Central memory CD8-positive, alpha-beta T cell (primary cell): ENCODE results near the gene MNX1.

Source experiments
- ATAC-seq: fragments of 150-1000 bp; cut with Tn5 transposase; replicated peaks from 2 replicates; pipeline ENCODE4 v1.10.0; 2022; ENCODE audit warnings: mild to moderate bottlenecking, moderate FRiP score, moderate number of reproducible peaks; ENCODE audit not compliant: poor library complexity, severe bottlenecking; ENCODE audit errors: extremely low read depth
- DNase-seq, 2 donors: peaks; one replicate each; pipeline ENCODE4 v3.0.0; 2021; ENCODE audit warnings: low spot score in 2 of 2
- H3K27ac Mint-ChIP-seq: one replicate; pipeline ENCODE4 v1.8.0; 2022; ENCODE audit warnings: low read depth, mild to moderate bottlenecking, moderate library complexity, mixed read lengths
- H3K27me3 Mint-ChIP-seq: one replicate; pipeline ENCODE4 v1.8.0; 2022; ENCODE audit warnings: mixed read lengths
- H3K36me3 Mint-ChIP-seq: one replicate; pipeline ENCODE4 v1.8.0; 2022; ENCODE audit warnings: mild to moderate bottlenecking, moderate library complexity, mixed read lengths; ENCODE audit not compliant: insufficient read depth
- H3K4me1 Mint-ChIP-seq: one replicate; pipeline ENCODE4 v1.8.0; 2022; ENCODE audit warnings: mixed read lengths
- H3K4me3 Mint-ChIP-seq: one replicate; pipeline ENCODE4 v1.8.0; 2022; ENCODE audit warnings: mild to moderate bottlenecking, moderate library complexity, mixed read lengths
- H3K9me3 Mint-ChIP-seq: one replicate; pipeline ENCODE4 v1.8.0; 2022; ENCODE audit warnings: mixed read lengths

MNX1 gene

GRCh38 chr7:157010588-157011332 is at the start of gene MNX1:
TSS of gene MNX1 (minus strand) at chr7:157010663. CDS start at chr7:157010350, 313 bp downstream.
- Mint-ChIP-seq H3K9me3 (no peaks in the 10 kb centered on the region), H3K27me3 (peaks cover 84% of the 10 kb centered on the region), H3K4me3 (peak within 1 kb of the TSS; percentile 64), H3K4me1 (peaks cover 14% of the 10 kb centered on the region), H3K36me3 (peaks cover 3% of the 10 kb centered on the region), H3K27ac (no peak within 1 kb of the TSS)
- peak; percentile 52 for ATAC-seq
- DNase-seq = no peak

DNA sequence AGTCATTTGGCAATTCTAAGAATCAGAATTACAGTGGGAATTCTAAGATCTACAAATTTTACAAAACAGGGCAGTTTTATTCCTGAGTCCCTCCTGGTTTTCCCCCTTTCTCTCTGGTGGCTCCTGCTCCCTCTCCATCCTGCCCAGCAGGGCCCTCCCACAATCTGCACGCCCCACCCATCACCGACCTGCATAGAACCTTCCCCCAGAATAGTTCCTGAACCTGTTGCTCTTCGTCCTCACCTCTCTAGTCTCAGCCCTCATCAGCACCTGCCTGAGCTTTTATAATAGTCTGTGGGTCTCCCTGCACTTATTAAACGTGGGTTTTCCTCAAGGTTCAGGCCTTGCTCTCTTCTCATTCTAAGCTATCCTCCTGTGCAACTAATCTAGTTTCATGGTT is 49.1 kb upstream of the MNX1 start:
- no peak for DNase-seq
- ATAC-seq = no peak
- no peaks in the 10 kb centered on the region for H3K36me3 Mint-ChIP-seq
- no peak overlapping the region for H3K4me3 Mint-ChIP-seq
- peaks cover 71% of the 10 kb centered on the region for H3K27me3 Mint-ChIP-seq
- H3K4me1 Mint-ChIP-seq = no peaks in the 10 kb centered on the region
- peaks cover 9% of the 10 kb centered on the region for H3K9me3 Mint-ChIP-seq
- no peak overlapping the region for H3K27ac Mint-ChIP-seq

GRCh38 chr7:157058701-157059100 is 48.2 kb upstream of the MNX1 start:
- H3K4me3 Mint-ChIP-seq = no peak overlapping the region
- H3K36me3 Mint-ChIP-seq = no peaks in the 10 kb centered on the region
- no peak overlapping the region for H3K27ac Mint-ChIP-seq
- DNase-seq (no peak), ATAC-seq (no peak)
- H3K9me3 Mint-ChIP-seq = peaks cover 5% of the 10 kb centered on the region
- H3K4me1 Mint-ChIP-seq = no peaks in the 10 kb centered on the region
- peaks cover 74% of the 10 kb centered on the region for H3K27me3 Mint-ChIP-seq

DNA sequence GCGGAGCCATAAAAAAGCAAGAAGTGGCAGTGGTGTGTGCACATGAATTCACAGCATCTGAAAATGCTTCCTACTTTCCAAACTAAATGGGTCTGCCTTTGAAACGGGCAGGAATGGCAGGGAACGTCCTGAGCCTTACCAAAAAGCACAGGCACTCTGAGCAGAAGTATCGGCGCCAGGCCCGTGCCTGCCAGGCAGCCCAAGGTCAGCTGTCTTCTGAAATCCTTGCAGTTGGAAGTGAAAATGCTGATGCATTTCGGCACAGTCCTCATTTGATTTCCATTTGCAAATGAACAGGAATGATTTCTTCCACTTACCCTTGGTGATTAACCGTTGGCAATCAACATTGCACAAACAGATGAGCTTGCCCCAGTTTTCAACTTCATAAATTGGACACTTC is 47.6 kb upstream of the MNX1 start:
- no peaks in the 10 kb centered on the region for H3K36me3 Mint-ChIP-seq
- peaks cover 74% of the 10 kb centered on the region for H3K27me3 Mint-ChIP-seq
- no peak overlapping the region for H3K4me3 Mint-ChIP-seq
- no peak overlapping the region for H3K27ac Mint-ChIP-seq
- H3K4me1 Mint-ChIP-seq = no peaks in the 10 kb centered on the region
- DNase-seq (no peak), ATAC-seq (no peak)
- peaks cover 4% of the 10 kb centered on the region for H3K9me3 Mint-ChIP-seq

- Mint-ChIP-seq H3K36me3 (no peaks in the 10 kb centered on the region), H3K9me3 (no peaks in the 10 kb centered on the region), H3K4me1 (no peaks in the 10 kb centered on the region), H3K4me3 (no peak overlapping the region), H3K27me3 (peaks cover 70% of the 10 kb centered on the region), H3K27ac (no peak overlapping the region)
- DNase-seq (no peak), ATAC-seq (no peak)
Observed at GRCh38 chr7:157056957-157057902, 46.8 kb upstream of the MNX1 start.

DNA sequence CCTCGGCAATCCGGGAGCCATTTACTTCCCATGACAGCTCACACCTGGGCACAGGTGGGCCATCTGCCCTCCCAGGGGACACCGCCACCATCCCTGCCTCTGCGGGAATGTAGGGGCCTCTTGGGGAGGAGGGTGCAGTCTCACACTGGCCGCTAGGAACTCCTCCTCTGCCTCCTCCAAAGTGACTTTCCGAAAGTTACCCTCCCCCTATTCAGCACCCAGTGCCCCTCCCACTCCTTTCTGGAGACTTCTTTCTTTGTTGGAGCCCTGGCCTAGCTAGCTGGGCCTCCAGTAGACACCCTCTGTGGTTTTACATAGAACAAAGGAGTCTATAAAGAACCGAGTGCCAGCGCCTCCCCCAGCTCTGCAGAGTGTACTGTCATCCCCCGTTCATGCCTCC is 45.8 kb upstream of the MNX1 start:
- Mint-ChIP-seq H3K27ac (no peak overlapping the region), H3K36me3 (no peaks in the 10 kb centered on the region), H3K4me1 (no peaks in the 10 kb centered on the region), H3K27me3 (peaks cover 62% of the 10 kb centered on the region), H3K9me3 (no peaks in the 10 kb centered on the region), H3K4me3 (no peak overlapping the region)
- DNase-seq = no peak
- no peak for ATAC-seq

DNA sequence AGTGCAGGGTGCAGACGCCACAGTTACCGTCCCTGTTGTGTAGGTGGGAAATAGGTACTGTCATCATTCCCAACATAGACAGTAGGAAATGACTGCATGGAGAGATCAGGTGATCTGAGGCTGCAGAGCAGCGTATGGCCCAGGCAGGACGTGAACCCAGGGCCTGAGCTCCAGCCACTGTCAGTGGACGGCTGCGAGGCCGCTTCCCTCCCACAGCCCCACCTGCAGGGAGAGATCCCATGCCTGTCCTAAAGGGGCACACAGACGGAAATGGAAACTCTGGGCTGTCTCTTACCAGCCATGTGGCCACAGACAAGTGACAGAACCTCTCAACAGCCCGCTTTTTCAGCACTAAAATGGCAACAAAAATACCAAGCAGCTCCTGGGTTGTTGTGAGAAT is 44.5 kb upstream of the MNX1 start:
- H3K4me3 Mint-ChIP-seq = no peak overlapping the region
- H3K27me3 Mint-ChIP-seq = peaks cover 62% of the 10 kb centered on the region
- H3K36me3 Mint-ChIP-seq = peaks cover 3% of the 10 kb centered on the region
- H3K4me1 Mint-ChIP-seq = no peaks in the 10 kb centered on the region
- ATAC-seq = no peak
- H3K9me3 Mint-ChIP-seq = no peaks in the 10 kb centered on the region
- no peak overlapping the region for H3K27ac Mint-ChIP-seq
- DNase-seq = no peak

- no peaks in the 10 kb centered on the region for H3K4me1 Mint-ChIP-seq
- no peaks in the 10 kb centered on the region for H3K9me3 Mint-ChIP-seq
- peaks cover 64% of the 10 kb centered on the region for H3K27me3 Mint-ChIP-seq
- no peak overlapping the region for H3K4me3 Mint-ChIP-seq
- H3K27ac Mint-ChIP-seq = no peak overlapping the region
- ATAC-seq = no peak
- peaks cover 3% of the 10 kb centered on the region for H3K36me3 Mint-ChIP-seq
- no peak for DNase-seq
Observed at GRCh38 chr7:157053118-157053517, 42.7 kb upstream of the MNX1 start.

DNA sequence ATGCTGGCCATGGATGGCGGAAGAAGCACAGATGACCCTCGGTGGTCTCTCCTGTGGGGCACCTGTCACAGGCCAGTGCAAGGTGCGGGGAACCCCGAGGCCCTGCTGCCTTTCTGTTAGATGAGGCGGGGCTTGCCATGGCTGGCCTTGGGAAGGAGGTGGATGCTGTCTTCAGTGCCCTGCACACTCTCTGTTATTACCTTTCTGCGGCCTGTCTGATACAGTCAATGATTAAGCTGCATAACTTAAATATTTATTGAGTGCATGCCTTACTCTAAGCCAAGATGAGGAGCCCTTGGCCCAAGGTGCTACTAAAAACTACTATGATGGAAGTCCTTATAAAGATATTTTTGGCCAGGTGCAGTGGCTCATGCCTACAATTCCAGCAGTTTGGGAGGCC is 36.7 kb upstream of the MNX1 start:
- no peak overlapping the region for H3K27ac Mint-ChIP-seq
- H3K36me3 Mint-ChIP-seq = peaks cover 3% of the 10 kb centered on the region
- no peaks in the 10 kb centered on the region for H3K4me1 Mint-ChIP-seq
- H3K27me3 Mint-ChIP-seq = peaks cover 36% of the 10 kb centered on the region
- no peak overlapping the region for H3K4me3 Mint-ChIP-seq
- no peaks in the 10 kb centered on the region for H3K9me3 Mint-ChIP-seq
- ATAC-seq (no peak), DNase-seq (no peak)

GRCh38 chr7:157046681-157047080 is 36.2 kb upstream of the MNX1 start:
- ATAC-seq = no peak
- Mint-ChIP-seq H3K27me3 (peaks cover 40% of the 10 kb centered on the region), H3K36me3 (peaks cover 3% of the 10 kb centered on the region), H3K9me3 (no peaks in the 10 kb centered on the region), H3K27ac (no peak overlapping the region), H3K4me3 (no peak overlapping the region), H3K4me1 (no peaks in the 10 kb centered on the region)
- no peak for DNase-seq

DNA sequence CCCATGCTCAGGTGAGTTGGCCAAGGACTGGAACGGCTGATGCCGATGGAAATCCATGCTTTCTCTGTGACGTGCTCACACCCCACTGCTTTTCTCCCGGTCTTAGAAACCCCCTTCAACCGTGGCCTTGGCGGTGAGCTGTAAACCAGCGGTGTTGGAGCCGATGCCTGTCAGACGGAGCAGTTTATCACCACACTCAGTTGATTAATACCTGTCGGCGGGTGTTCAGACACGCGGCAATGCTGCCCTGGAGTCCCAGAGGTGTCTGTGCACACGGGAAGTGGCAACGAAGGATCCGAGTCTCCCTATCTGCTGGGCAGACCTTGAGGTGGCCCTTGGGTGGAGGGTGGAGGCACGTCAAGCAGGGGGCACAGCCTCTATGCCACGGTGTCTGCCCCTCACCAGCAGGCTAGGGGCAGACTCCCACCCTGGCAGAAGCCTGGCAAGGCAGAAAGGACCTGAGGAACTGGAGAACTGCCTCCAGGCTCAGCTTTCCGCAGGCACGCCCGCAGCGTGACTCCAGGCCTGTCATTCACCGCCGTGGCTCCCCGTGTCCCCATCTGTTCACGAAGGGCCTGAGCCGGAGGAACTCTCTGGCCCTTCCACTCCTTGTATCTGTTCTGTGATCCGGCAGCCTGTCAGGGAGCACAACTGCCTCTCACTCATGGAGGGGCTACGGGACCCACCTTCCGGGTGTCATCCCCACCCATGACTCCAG is 34.6 kb upstream of the MNX1 start:
- Mint-ChIP-seq H3K4me1 (no peaks in the 10 kb centered on the region), H3K4me3 (no peak overlapping the region), H3K27me3 (peaks cover 43% of the 10 kb centered on the region), H3K9me3 (no peaks in the 10 kb centered on the region), H3K36me3 (peaks cover 1% of the 10 kb centered on the region), H3K27ac (no peak overlapping the region)
- no peak for DNase-seq
- ATAC-seq = no peak

DNA sequence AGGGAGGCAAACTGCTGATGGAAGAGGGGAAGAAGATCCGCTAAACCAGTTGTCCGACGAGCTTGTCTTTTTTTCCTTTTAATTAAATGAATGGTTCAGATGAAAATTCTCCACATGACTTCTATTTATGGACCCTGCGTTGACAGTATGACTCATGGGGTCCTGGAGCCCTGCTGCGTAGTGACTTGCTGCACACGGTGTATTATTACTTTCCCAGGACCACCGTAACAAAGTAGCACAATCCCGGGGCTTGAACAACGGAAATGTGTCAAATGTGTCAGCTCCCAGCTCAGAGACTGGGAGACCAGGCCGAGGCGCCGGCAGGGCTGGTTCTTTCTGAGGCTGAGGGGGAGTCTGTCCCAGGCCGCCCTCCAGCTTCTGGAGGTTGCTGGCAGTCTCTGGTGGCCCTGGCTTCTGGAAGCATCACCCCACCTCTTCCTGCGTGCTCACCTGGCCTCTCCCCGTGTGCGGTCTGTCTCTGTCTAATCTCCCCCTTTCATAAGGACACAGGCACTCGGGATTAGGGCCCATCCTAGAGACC is 33.8 kb upstream of the MNX1 start:
- H3K36me3 Mint-ChIP-seq = peaks cover 1% of the 10 kb centered on the region
- H3K4me1 Mint-ChIP-seq = no peaks in the 10 kb centered on the region
- peaks cover 38% of the 10 kb centered on the region for H3K27me3 Mint-ChIP-seq
- no peak for DNase-seq
- no peaks in the 10 kb centered on the region for H3K9me3 Mint-ChIP-seq
- no peak overlapping the region for H3K27ac Mint-ChIP-seq
- ATAC-seq = no peak
- no peak overlapping the region for H3K4me3 Mint-ChIP-seq
